GM11168 (cell line): Measurements from ENCODE around the gene B4GALNT3.
"Not testable (repeated sequence)": the region's sequence is repeated elsewhere in the genome, so short reads cannot be mapped to it uniquely, and the experiment has no call there.

Source experiments
- in situ Hi-C: fragments of 300-500 bp; cut with MboI; formaldehyde crosslinking; loops from one replicate; pipeline ENCODE4 v1.12.0; 2022; ENCODE audit warnings: low sequenced_read_pairs; ENCODE audit not compliant: unreplicated experiment

The B4GALNT3 gene

GRCh38 chr12:459430-460258, at the start of gene B4GALNT3:
Gene B4GALNT3 (plus strand): TSS chr12:459939. CDS start chr12:460377, 438 bp downstream.
- in situ Hi-C loops, result no loop called here

DNA sequence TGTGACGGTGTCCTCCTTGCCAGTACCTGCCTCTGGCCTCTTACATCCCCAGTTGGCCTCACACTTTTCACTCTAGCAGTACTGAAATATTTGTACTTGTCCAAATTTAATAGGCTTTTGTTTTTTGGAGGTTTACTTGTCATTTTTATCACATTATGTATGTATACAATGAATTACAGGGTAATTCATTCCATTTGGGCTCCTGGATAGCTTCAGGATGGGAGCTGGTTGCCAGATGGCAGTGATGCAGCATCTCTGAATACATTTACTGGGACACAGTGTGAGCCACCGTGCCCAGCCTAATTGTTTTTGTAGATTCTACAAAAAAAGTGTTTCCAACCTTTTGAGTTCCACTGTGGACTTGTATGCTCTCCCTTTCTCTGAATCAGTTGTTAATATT, 44.9 kb upstream of the B4GALNT3 start:
- in situ Hi-C loops, result no loop called here

DNA sequence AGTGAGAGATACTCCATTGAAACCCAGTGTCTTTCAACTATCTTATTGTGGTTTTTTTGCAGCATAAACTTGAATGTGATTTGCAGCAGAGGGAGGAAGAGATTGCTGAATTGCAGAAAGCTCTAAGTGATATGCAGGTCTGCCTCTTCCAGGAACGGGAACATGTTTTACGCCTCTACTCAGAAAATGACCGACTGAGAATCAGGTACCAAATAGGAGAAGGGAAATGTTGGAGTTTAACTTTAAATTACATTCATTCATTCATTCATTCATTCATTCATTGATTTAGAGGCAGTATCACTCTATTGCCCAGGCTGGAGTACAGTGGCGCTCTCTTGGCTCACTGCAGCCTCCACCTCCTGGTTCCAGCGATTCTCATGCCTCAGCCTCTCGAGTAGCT, 41.3 kb upstream of the B4GALNT3 start:
- in situ Hi-C loops, result no loop called here

- in situ Hi-C loops, result no loop called here
Observed at GRCh38 chr12:422526-422925, 37.2 kb upstream of the B4GALNT3 start.

DNA sequence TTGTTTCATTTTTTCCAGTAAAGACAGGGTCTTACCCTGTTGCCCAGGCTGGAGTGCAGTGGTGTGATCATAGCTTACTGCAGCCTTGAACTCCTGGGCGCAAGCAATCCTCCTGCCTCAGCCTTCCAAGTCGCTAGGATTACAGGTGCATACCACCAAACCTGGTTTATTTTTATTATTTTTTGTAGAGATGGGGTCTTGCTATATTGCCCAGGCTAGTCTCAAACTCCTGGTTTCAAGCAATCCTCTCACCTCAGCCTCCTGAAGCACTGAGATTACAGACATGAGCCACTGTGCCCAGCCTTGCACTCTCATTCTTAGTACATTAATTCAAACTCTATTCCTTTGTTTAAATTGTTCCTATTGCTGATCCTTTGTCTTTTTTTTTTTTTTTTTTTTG, 24.0 kb upstream of the B4GALNT3 start:
- in situ Hi-C loops, result not testable (repeated sequence)

- in situ Hi-C loops, result loop anchor here (10.0 kb wide), 1 partner anchor 112 kb away; no protein-coding TSS in a partner anchor
Observed at GRCh38 chr12:442235-442884, 17.4 kb upstream of the B4GALNT3 start.

- in situ Hi-C loops, result loop anchor here (10.0 kb wide), 1 partner anchor 108 kb away; no protein-coding TSS in a partner anchor
Observed at GRCh38 chr12:447141-447540, 12.6 kb upstream of the B4GALNT3 start.

GRCh38 chr12:449203-449602, 10.5 kb upstream of the B4GALNT3 start:
- in situ Hi-C loops, result loop anchor here (10.0 kb wide), 1 partner anchor 106 kb away; no protein-coding TSS in a partner anchor

DNA sequence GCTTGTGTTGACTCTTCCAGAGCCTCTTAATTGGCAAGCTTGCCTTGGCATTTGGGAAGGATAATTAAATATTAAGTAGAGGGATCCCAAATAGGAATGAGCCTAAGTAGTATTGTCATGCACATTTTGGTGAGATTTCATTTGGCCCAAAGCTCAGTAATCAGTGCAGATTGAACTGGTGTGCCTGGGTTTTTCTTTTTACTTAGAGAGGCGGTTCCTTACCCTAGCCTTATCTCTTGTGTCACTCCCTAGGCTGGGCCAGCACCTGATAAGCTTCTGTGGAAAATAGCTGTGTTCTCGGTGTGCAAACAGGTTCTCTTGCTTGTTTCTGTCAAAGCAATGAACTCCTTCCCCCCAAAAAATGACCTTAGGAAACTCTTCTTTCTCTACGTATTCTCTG, 9.3 kb upstream of the B4GALNT3 start:
- in situ Hi-C loops, result no loop called here

- in situ Hi-C loops, result no loop called here
Observed at GRCh38 chr12:452667-453210, 7.0 kb upstream of the B4GALNT3 start.

DNA sequence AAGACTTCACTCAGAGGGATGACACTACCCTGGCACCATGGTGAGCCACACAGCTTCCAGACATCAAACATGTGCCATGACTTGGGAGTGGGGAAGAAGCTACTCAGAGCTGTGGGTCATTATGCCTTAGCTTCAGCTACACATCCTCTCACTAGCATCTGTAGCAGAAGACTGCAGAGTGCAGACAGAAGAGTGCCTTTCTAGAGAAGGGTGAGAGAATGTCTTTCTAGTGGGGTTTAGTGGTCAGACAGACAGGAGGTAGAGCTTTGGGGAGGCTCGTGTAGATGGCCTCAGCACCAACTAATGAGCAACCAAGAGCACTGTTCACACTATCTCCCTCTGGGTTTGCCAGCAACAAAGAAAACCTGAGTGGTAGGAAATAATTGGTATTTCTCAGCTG, 4.9 kb upstream of the B4GALNT3 start:
- in situ Hi-C loops, result no loop called here

GRCh38 chr12:455821-456220, 3.9 kb upstream of the B4GALNT3 start:
- in situ Hi-C loops, result no loop called here

- in situ Hi-C loops, result no loop called here
Observed at GRCh38 chr12:457676-458075, 2.1 kb upstream of the B4GALNT3 start.

GRCh38 chr12:459050-459429, 699 bp upstream of the B4GALNT3 start:
- in situ Hi-C loops, result no loop called here

DNA sequence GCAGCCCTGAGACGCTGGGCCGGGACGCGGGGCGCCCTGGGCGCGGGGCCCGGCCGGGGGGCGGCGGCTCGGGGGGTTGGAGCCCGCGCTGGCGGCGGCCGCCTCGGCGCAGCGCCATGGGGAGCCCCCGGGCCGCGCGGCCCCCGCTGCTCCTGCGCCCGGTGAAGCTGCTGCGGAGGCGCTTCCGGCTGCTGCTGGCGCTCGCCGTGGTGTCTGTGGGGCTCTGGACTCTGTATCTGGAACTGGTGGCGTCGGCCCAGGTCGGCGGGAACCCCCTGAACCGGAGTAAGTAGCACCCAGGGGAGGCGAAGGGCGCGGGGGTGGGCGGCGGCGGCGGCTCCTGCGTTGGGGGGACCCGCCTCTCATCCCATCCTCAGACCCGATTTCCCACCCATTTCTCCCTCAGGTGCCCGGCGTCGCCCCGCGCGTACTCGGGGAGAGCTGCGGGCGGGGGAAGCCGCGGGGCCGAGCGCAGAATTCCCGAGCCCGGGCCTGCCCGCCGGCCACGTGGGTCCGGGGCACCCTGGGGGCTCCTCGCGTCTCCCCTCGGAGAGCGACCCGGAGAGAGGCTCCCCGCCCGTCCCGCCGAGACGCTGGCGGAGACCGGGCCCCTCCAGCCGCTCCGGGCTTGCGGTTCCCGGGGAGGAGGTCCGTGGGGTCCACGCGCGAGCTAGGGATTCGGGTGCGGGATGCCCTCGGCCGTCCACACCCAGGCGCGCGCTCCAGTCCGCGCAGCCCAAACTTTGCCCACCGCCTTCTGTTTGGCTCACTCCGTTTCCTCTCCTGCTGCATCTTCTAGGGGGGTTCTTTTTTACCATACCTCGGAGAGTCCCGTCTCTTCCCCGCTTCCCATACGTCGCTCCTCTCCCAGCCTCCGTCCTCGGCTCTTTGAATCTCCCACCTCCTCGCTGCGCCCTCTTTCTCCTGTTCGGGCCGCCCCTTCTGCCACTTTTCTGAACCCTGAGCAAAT, 807 bp downstream of the B4GALNT3 start:
- in situ Hi-C loops, result no loop called here

- in situ Hi-C loops, result no loop called here
Observed at GRCh38 chr12:461425-461824, 1.7 kb downstream of the B4GALNT3 start.

GRCh38 chr12:462936-463705, 3.4 kb downstream of the B4GALNT3 start:
- in situ Hi-C loops, result no loop called here

DNA sequence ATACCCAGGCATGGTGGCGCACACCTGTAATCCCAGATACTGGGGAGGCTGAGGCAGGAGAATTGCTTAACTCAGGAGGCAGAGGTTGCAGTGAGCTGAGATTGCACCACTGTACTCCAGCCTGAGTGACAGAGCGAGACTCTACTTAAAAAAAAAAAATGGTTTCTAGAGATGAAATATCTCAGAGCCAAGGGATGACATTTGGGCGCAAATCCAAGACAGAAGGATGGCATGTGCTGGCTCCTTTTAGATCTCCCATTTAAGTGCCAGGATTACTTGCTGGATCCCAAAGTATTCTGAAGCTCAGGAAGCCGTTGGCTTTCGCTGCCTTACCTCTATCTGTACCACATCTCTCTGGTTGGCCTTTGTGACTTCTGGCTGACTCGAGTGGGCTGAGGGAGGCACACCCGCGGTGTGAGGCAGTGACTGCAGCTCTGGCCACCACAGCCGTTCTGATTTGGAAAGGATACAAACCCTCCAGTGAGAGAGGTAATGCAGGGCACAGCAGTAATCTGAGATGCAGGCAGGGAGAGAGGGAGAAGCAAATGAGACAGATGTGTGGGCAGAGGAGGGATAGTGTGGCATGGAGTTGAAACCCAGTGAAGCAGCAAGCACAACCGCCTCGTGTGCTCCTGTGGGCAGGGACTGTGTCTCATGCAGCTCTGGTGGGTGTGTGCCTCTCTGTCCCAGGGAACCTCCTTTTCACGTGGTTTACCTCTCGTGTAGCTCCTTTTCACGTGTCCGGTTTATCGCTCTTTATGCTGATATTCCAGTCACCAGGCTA, 4.9 kb downstream of the B4GALNT3 start:
- in situ Hi-C loops, result no loop called here

GRCh38 chr12:466039-466438, 6.3 kb downstream of the B4GALNT3 start:
- in situ Hi-C loops, result no loop called here
